HEK293 (cell line): ENCODE results near the gene CDK14.

Experiments
- ATF2 ChIP-seq: fragments of 450-650 bp; formaldehyde crosslinking; IDR thresholded peaks from 2 replicates; pipeline ENCODE4 v1.5.1; 2016; ENCODE audit warnings: missing biosample characterization, missing genetic modification characterization, low read depth
- CTCF ChIP-seq: fragments of 450-650 bp; formaldehyde crosslinking; IDR thresholded peaks from 2 replicates; pipeline ENCODE4 v1.5.1; 2016; ENCODE audit warnings: missing biosample characterization, missing genetic modification characterization
- PRDM10 ChIP-seq: fragments of 450-650 bp; formaldehyde crosslinking; IDR thresholded peaks from 2 replicates; pipeline ENCODE4 v1.5.1; 2016; ENCODE audit warnings: missing biosample characterization, missing genetic modification characterization
- PRDM2 ChIP-seq: fragments of 450-650 bp; formaldehyde crosslinking; IDR thresholded peaks from 2 replicates; pipeline ENCODE4 v1.5.1; 2016; ENCODE audit warnings: missing biosample characterization, missing genetic modification characterization, borderline replicate concordance
- TRIM28 ChIP-seq: IDR thresholded peaks from 2 replicates; pipeline ENCODE4 v1.6.1; 2011; ENCODE audit warnings: low read length, control low read depth, borderline replicate concordance
- ZBTB17 ChIP-seq: fragments of 450-650 bp; formaldehyde crosslinking; IDR thresholded peaks from 2 replicates; pipeline ENCODE4 v1.5.1; 2016; ENCODE audit warnings: missing biosample characterization, missing genetic modification characterization
- ZFP41 ChIP-seq: fragments of 450-650 bp; formaldehyde crosslinking; IDR thresholded peaks from 2 replicates; pipeline ENCODE4 v1.5.1; 2016; ENCODE audit warnings: missing biosample characterization, missing genetic modification characterization, borderline replicate concordance
- ZNF114 ChIP-seq: fragments of 450-650 bp; formaldehyde crosslinking; IDR thresholded peaks from 2 replicates; pipeline ENCODE4 v1.5.0; 2017; ENCODE audit warnings: missing biosample characterization, missing genetic modification characterization
- ZNF223 ChIP-seq: fragments of 450-650 bp; formaldehyde crosslinking; IDR thresholded peaks from 2 replicates; pipeline ENCODE4 v1.5.1; 2016; ENCODE audit warnings: missing biosample characterization, missing genetic modification characterization
- ZNF514 ChIP-seq: fragments of 450-650 bp; formaldehyde crosslinking; IDR thresholded peaks from 2 replicates; pipeline ENCODE4 v1.5.1; 2016; ENCODE audit warnings: missing biosample characterization, missing genetic modification characterization
- ZNF707 ChIP-seq: fragments of 450-650 bp; formaldehyde crosslinking; IDR thresholded peaks from 2 replicates; pipeline ENCODE4 v1.5.1; 2016; ENCODE audit warnings: missing biosample characterization, missing genetic modification characterization
- ZNF837 ChIP-seq: fragments of 450-650 bp; formaldehyde crosslinking; IDR thresholded peaks from 2 replicates; pipeline ENCODE4 v1.5.1; 2016; ENCODE audit warnings: missing biosample characterization, missing genetic modification characterization
- ZSCAN18 ChIP-seq: fragments of 450-650 bp; formaldehyde crosslinking; IDR thresholded peaks from 2 replicates; pipeline ENCODE4 v1.5.1; 2016; ENCODE audit warnings: missing biosample characterization, missing genetic modification characterization

GRCh38 chr7:91039033-91039432 lies 442.9 kb downstream of the CDK14 start:
- TF ChIP-seq CTCF, result no peak
- no peak for TF ChIP-seq PRDM2 (tag by site-specific recombination)
- TF ChIP-seq ZBTB17 (tag by site-specific recombination), result no peak
- TF ChIP-seq ZSCAN18 (tag by site-specific recombination), result no peak
- TF ChIP-seq PRDM10 (tag by site-specific recombination), result no peak
- no peak for TF ChIP-seq ZNF223 (tag by site-specific recombination)
- no peak for TF ChIP-seq ZFP41 (tag by site-specific recombination)
- no peak for TF ChIP-seq ATF2 (tag by site-specific recombination)
- no peak for TF ChIP-seq TRIM28
- no peak for TF ChIP-seq ZNF837
- no peak for TF ChIP-seq ZNF514
- TF ChIP-seq ZNF114 (tag by site-specific recombination), result no peak
- no peak for TF ChIP-seq ZNF707
